IMR-90 (cell line): ENCODE data around the gene RSBN1L. TPM values are rescaled to one million over a fixed set of nuclear protein-coding genes. Genes with fewer than 3 reads are reported as not detected.

Experiments used
- ATAC-seq: fragments of 200-7000 bp; cut with Tn5 transposase; 2 replicates; pipeline ENCODE4 v1.9.1; 2020; ENCODE audit warnings: low read depth, mild to moderate bottlenecking, moderate library complexity
- BruUV-seq: library from RNA; stranded (reverse); fragments of 400-500 nt; replicated peaks from 2 replicates; lab custom pipeline; 2021; lab: Mats Ljungman, UMichigan
- CTCF ChIA-PET: fragments of 300-600 bp; formaldehyde crosslinking; extraction: SDS; loops from one replicate; lab custom pipeline; 2021; ENCODE audit warnings: antibody characterized with exemption; lab: Yijun Ruan, JAX
- POLR2A ChIA-PET: fragments of 300-600 bp; sonication (Branson Sonifier 250); formaldehyde crosslinking; loops from one replicate; lab custom pipeline; 2022; ENCODE audit warnings: antibody characterized with exemption; ENCODE audit not compliant: unreplicated experiment; lab: Charles Lee
- DNase-seq: peaks from one replicate; pipeline ENCODE4 v3.0.0; 2013
- H2AFZ ChIP-seq: replicated peaks from 2 replicates; pipeline ENCODE3; 2013; ENCODE audit warnings: low read length, mild to moderate bottlenecking; ENCODE audit not compliant: poor library complexity
- H2AK5ac ChIP-seq: 2 replicates; pipeline ENCODE4 v1.6.1; 2013; ENCODE audit warnings: low read depth, low read length, inconsistent platforms
- H2AK9ac ChIP-seq: replicated peaks from 2 replicates; pipeline ENCODE3; 2013; ENCODE audit warnings: mild to moderate bottlenecking, low read depth, low read length, moderate library complexity; ENCODE audit not compliant: poor library complexity
- H2BK120ac ChIP-seq: 2 replicates; pipeline ENCODE4 v1.6.1; 2013; ENCODE audit warnings: low read depth, low read length, inconsistent platforms
- H2BK15ac ChIP-seq: 3 replicates; pipeline ENCODE4 v1.6.1; 2013; ENCODE audit warnings: low read depth, low read length, inconsistent platforms
- H2BK20ac ChIP-seq: 2 replicates; pipeline ENCODE4 v1.6.1; 2013; ENCODE audit warnings: low read depth, mild to moderate bottlenecking, inconsistent platforms, low read length, moderate library complexity
- H2BK5ac ChIP-seq: 2 replicates; pipeline ENCODE4 v1.6.1; 2013; ENCODE audit warnings: mild to moderate bottlenecking, low read depth, low read length, inconsistent platforms; ENCODE audit not compliant: poor library complexity, severe bottlenecking
- H3K14ac ChIP-seq: replicated peaks from 2 replicates; pipeline ENCODE4 v1.6.1; 2013; ENCODE audit warnings: low read depth, low read length, inconsistent platforms
- H3K18ac ChIP-seq: 2 replicates; pipeline ENCODE4 v1.6.1; 2013; ENCODE audit warnings: low read depth, low read length, control low read depth
- H3K23ac ChIP-seq: 2 replicates; pipeline ENCODE4 v1.6.1; 2013; ENCODE audit warnings: low read depth, low read length, inconsistent platforms
- H3K27ac ChIP-seq: 2 replicates; pipeline ENCODE4 v1.5.1; 2013; ENCODE audit warnings: mild to moderate bottlenecking, control low read depth, low read length; ENCODE audit not compliant: insufficient read depth
- H3K27me3 ChIP-seq: 2 replicates; pipeline ENCODE4 v1.6.1; 2013; ENCODE audit warnings: low read length; ENCODE audit not compliant: control insufficient read depth, insufficient read depth
- H3K36me3 ChIP-seq: 2 replicates; pipeline ENCODE4 v1.6.1; 2013; ENCODE audit warnings: low read length, mixed read lengths; ENCODE audit not compliant: control insufficient read depth, insufficient read depth
- H3K4ac ChIP-seq: 2 replicates; pipeline ENCODE4 v1.6.1; 2013; ENCODE audit warnings: low read depth, low read length, inconsistent platforms
- H3K4me1 ChIP-seq: 2 replicates; pipeline ENCODE4 v1.6.1; 2013; ENCODE audit warnings: low read length, mixed read lengths; ENCODE audit not compliant: control insufficient read depth, insufficient read depth
- H3K4me2 ChIP-seq: 2 replicates; pipeline ENCODE4 v1.6.1; 2013; ENCODE audit warnings: low read depth, mild to moderate bottlenecking, control low read depth, low read length, moderate library complexity
- H3K4me3 ChIP-seq: 2 replicates; pipeline ENCODE4 v1.5.1; 2013; ENCODE audit warnings: low read depth, mild to moderate bottlenecking, control low read depth, low read length, moderate library complexity; ENCODE audit not compliant: insufficient read depth
- H3K56ac ChIP-seq: 2 replicates; pipeline ENCODE4 v1.6.1; 2013; ENCODE audit warnings: low read length, inconsistent platforms; ENCODE audit not compliant: insufficient read depth; ENCODE audit errors: extremely low read depth
- H3K79me1 ChIP-seq, 2 experiments: 2 replicates each; pipeline ENCODE4 v1.6.1; 2013; ENCODE audit warnings: low read length in 2 of 2, inconsistent platforms in 1 of 2, low read depth in 1 of 2
- H3K9ac ChIP-seq: 2 replicates; pipeline ENCODE4 v1.6.1; 2013; ENCODE audit warnings: low read depth, low read length, control low read depth
- H3K9me1 ChIP-seq: 2 replicates; pipeline ENCODE4 v1.6.1; 2013; ENCODE audit warnings: low read length, inconsistent platforms; ENCODE audit not compliant: insufficient read depth
- H3K9me3 ChIP-seq: 2 replicates; pipeline ENCODE4 v1.6.1; 2013; ENCODE audit warnings: low read length; ENCODE audit not compliant: control insufficient read depth, insufficient read depth
- H4K20me1 ChIP-seq: 2 replicates; pipeline ENCODE4 v1.6.1; 2013; ENCODE audit warnings: low read length, inconsistent platforms; ENCODE audit not compliant: insufficient read depth
- H4K5ac ChIP-seq: 2 replicates; pipeline ENCODE4 v1.6.1; 2013; ENCODE audit warnings: mild to moderate bottlenecking, low read depth, low read length, control low read depth
- H4K8ac ChIP-seq, 2 experiments: 2 replicates each; pipeline ENCODE4 v1.6.1; 2013; ENCODE audit warnings: low read depth in 2 of 2, low read length in 2 of 2, control low read depth in 1 of 2, inconsistent platforms in 1 of 2
- H4K91ac ChIP-seq: 2 replicates; pipeline ENCODE4 v1.6.1; 2013; ENCODE audit warnings: low read depth, low read length, inconsistent platforms; ENCODE audit not compliant: insufficient read depth
- BHLHE40 ChIP-seq: fragments of 150-350 bp; IDR thresholded peaks from 2 replicates; pipeline ENCODE4 v1.6.1; 2016; ENCODE audit warnings: mild to moderate bottlenecking, low read depth, low read length
- CEBPB ChIP-seq: IDR thresholded peaks from 2 replicates; pipeline ENCODE4 v1.6.1; 2012; ENCODE audit warnings: low read depth, low read length, improper control_type of control experiment
- CHD1 ChIP-seq: IDR thresholded peaks from 2 replicates; pipeline ENCODE4 v1.6.1; 2012; ENCODE audit warnings: low read depth, low read length, improper control_type of control experiment
- CTCF ChIP-seq: conservative IDR thresholded peaks from 2 replicates; pipeline ENCODE4 v1.5.1; 2012; ENCODE audit warnings: mild to moderate bottlenecking, low read depth, low read length, improper control_type of control experiment
- ELK1 ChIP-seq: fragments of 150-350 bp; IDR thresholded peaks from 2 replicates; pipeline ENCODE4 v1.6.1; 2016; ENCODE audit warnings: low read depth, mild to moderate bottlenecking, low read length, moderate library complexity, borderline replicate concordance
- FOS ChIP-seq: fragments of 150-350 bp; IDR thresholded peaks from 2 replicates; pipeline ENCODE4 v1.6.1; 2016; ENCODE audit warnings: low read depth, low read length
- MAFK ChIP-seq: IDR thresholded peaks from 2 replicates; pipeline ENCODE4 v1.6.1; 2012; ENCODE audit warnings: low read depth, low read length, improper control_type of control experiment
- MAZ ChIP-seq: IDR thresholded peaks from 2 replicates; pipeline ENCODE4 v1.6.1; 2012; ENCODE audit warnings: low read depth, mild to moderate bottlenecking, low read length, improper control_type of control experiment, moderate library complexity, borderline replicate concordance
- MXI1 ChIP-seq: IDR thresholded peaks from 2 replicates; pipeline ENCODE4 v1.6.1; 2012; ENCODE audit warnings: low read depth, mild to moderate bottlenecking, low read length, moderate library complexity, borderline replicate concordance
- NFE2L2 ChIP-seq: fragments of 150-350 bp; IDR thresholded peaks from 2 replicates; pipeline ENCODE4 v1.6.1; 2016; ENCODE audit warnings: low read depth, mild to moderate bottlenecking, low read length
- POLR2A ChIP-seq: IDR thresholded peaks from 2 replicates; pipeline ENCODE4 v1.6.1; 2012; ENCODE audit warnings: mild to moderate bottlenecking, low read depth, low read length
- RAD21 ChIP-seq: IDR thresholded peaks from 2 replicates; pipeline ENCODE4 v1.6.1; 2012; ENCODE audit warnings: low read length, improper control_type of control experiment
- RFX5 ChIP-seq: IDR thresholded peaks from 2 replicates; pipeline ENCODE4 v1.8.0; 2012; ENCODE audit warnings: low read depth, mild to moderate bottlenecking, low read length, moderate library complexity
- SMC3 ChIP-seq: fragments of 150-350 bp; IDR thresholded peaks from 2 replicates; pipeline ENCODE4 v1.6.1; 2016; ENCODE audit warnings: low read depth, mild to moderate bottlenecking, antibody characterized with exemption, low read length, moderate library complexity
- USF2 ChIP-seq: fragments of 150-350 bp; IDR thresholded peaks from 2 replicates; pipeline ENCODE4 v1.6.1; 2017; ENCODE audit warnings: mild to moderate bottlenecking, antibody characterized with exemption, low read length, low read depth
- WGBS, 2 experiments: methylation state at CpG; one replicate each; pipeline versions ENCODE4 v1.1.5 to v1.1.7; 2013; ENCODE audit warnings: missing lambda C conversion rate in 2 of 2; ENCODE audit not compliant: insufficient read length in 1 of 2; ENCODE audit errors: extremely low coverage in 2 of 2; 5-methylcytosine and 5-hydroxymethylcytosine counted together
- dilution Hi-C: fragments of 300-500 bp; cut with HindIII; formaldehyde crosslinking; loops from one replicate; pipeline ENCODE4 v1.14.3; 2018; ENCODE audit warnings: low sequenced_read_pairs; ENCODE audit not compliant: unreplicated experiment
- in situ Hi-C: fragments of 300-500 bp; cut with MboI; formaldehyde crosslinking; loops from 3 replicates; pipeline ENCODE4 v1.14.3; 2019; ENCODE audit warnings: low sequenced_read_pairs, inconsistent platforms, mixed read lengths
- intact Hi-C: fragments of 100-400 bp; cut with micrococcal nuclease; formaldehyde crosslinking; loops from 2 replicates; pipeline ENCODE4 v1.10.0; 2022
- polyA plus RNA-seq, 3 experiments: library from polyadenylated mRNA; depleted of rRNA; stranded (reverse); fragments of >200 nt; gene quantifications; 2 replicates each; pipeline ENCODE4 v1.2.3, GENCODE V29; 2012; ENCODE audit warnings: low replicate concordance in 1 of 3
- total RNA-seq: library from RNA; depleted of rRNA; stranded (reverse); fragments of >200 nt; gene quantifications from 2 replicates; pipeline ENCODE4 v1.2.3, GENCODE V29; 2012

Gene RSBN1L
- total and polyA plus RNA-seq, 2 of the 4 experiments (the other 2 are of a cell fraction), result 7.8 to 14.7 TPM

- H3K23ac ChIP-seq, result no peak overlapping the region
- WGBS, 2 experiments, result no CpG with 5 or more reads among the region's 2 CpGs
- no peak overlapping the region for H3K9ac ChIP-seq
- H2AK9ac ChIP-seq, result no peak overlapping the region
- DNase-seq (no peak), ATAC-seq (no peak)
- intact Hi-C loops (no loop called here), in situ Hi-C loops (no loop called here), dilution Hi-C loops (no loop called here)
- H2BK120ac ChIP-seq, result no peak overlapping the region
- H4K5ac ChIP-seq, result no peak overlapping the region
- no peak overlapping the region for H4K91ac ChIP-seq
- H3K27ac ChIP-seq, result no peak overlapping the region
- H4K8ac ChIP-seq, result no peak overlapping the region; a peak in 1 of 4 replicates
- H3K4me3 ChIP-seq, result no peak overlapping the region
- no peak overlapping the region for H2AK5ac ChIP-seq
- H2BK15ac ChIP-seq, result no peak overlapping the region
- no peak overlapping the region for H2BK5ac ChIP-seq
- POLR2A ChIA-PET, result no interaction called here
- H3K4ac ChIP-seq, result no peak overlapping the region
- no TSS peak for BruUV-seq
- no peaks in the 10 kb centered on the region for H4K20me1 ChIP-seq
- no peak overlapping the region for H2AFZ ChIP-seq
- CTCF ChIA-PET, result interaction anchor here (0.5 kb wide), 1 partner anchor 107 kb away, joined by 3 read pairs; no protein-coding TSS in a partner anchor
- H3K79me1 ChIP-seq, result peaks cover 12 to 54% of the 10 kb centered on the region in 2 experiments
- no peaks in the 10 kb centered on the region for H3K36me3 ChIP-seq
- H3K27me3 ChIP-seq, result no peaks in the 10 kb centered on the region
- no peak overlapping the region for H3K4me2 ChIP-seq
- 0 out of 2 replicates have a peak, but pooled peaks cover 2% of the 10 kb centered on the region for H3K9me1 ChIP-seq
- no peak overlapping the region for H3K56ac ChIP-seq
- H2BK20ac ChIP-seq, result no peak overlapping the region
- no peak overlapping the region for H3K14ac ChIP-seq
- peaks cover 3% of the 10 kb centered on the region; the same call in 1 of the 2 replicates for H3K9me3 ChIP-seq
- peaks cover 2% of the 10 kb centered on the region; the same call in 1 of the 2 replicates for H3K4me1 ChIP-seq
- H3K18ac ChIP-seq, result no peak overlapping the region
- TF ChIP-seq RAD21 (no peak), ELK1 (no peak), NFE2L2 (no peak), MAFK (no peak), CTCF (no peak), FOS (no peak), POLR2A (no peak), MXI1 (no peak), CHD1 (no peak), CEBPB (no peak), USF2 (no peak), RFX5 (no peak), MAZ (no peak), BHLHE40 (no peak), SMC3 (no peak)
Measured at GRCh38 chr7:77802557-77803405, 106.5 kb downstream of the RSBN1L start.
